NCI-H1694 (cell line): ENCODE data around the gene NRAP.

ENCODE experiments used
- DNase-seq: peaks from one replicate; lab custom pipeline; 2025; lab: John Stamatoyannopoulos, UW

Gene NRAP

GRCh38 chr10:113609704-113610108, 54.1 kb downstream of the NRAP start:
- DNase-seq = no peak

- no peak for DNase-seq
These were observed 58.4 kb downstream of the NRAP start for GRCh38 chr10:113605268-113605978.

GRCh38 chr10:113604572-113604971, 59.3 kb downstream of the NRAP start:
- no peak for DNase-seq

- no peak for DNase-seq
These were observed 60.6 kb downstream of the NRAP start for GRCh38 chr10:113603057-113603777.

GRCh38 chr10:113600569-113600968, 63.3 kb downstream of the NRAP start:
- DNase-seq = no peak

- no peak for DNase-seq
These were observed 69.2 kb downstream of the NRAP start for GRCh38 chr10:113594652-113595051.

GRCh38 chr10:113592380-113592779, 71.5 kb downstream of the NRAP start:
- no peak for DNase-seq

- DNase-seq = no peak
These were observed 73.3 kb downstream of the NRAP start for GRCh38 chr10:113590581-113590980.

- no peak for DNase-seq
These were observed 74.6 kb downstream of the NRAP start for GRCh38 chr10:113589201-113589770.

- no peak for DNase-seq
These were observed 77.9 kb downstream of the NRAP start for GRCh38 chr10:113585949-113586348.

- no peak for DNase-seq
These were observed 80.3 kb downstream of the NRAP start for GRCh38 chr10:113583571-113583970.

- DNase-seq = no peak
These were observed 82.7 kb downstream of the NRAP start for GRCh38 chr10:113581092-113581491.

GRCh38 chr10:113578773-113579172, 85.1 kb downstream of the NRAP start:
- DNase-seq = no peak

GRCh38 chr10:113576852-113577251, 87.0 kb downstream of the NRAP start:
- DNase-seq = no peak

GRCh38 chr10:113573368-113573767, 90.5 kb downstream of the NRAP start:
- no peak for DNase-seq

- no peak for DNase-seq
These were observed 91.1 kb downstream of the NRAP start for GRCh38 chr10:113572520-113573290.

- no peak for DNase-seq
These were observed 94.3 kb downstream of the NRAP start for GRCh38 chr10:113569576-113569975.

GRCh38 chr10:113566888-113567287, 97.0 kb downstream of the NRAP start:
- no peak for DNase-seq

- no peak for DNase-seq
These were observed 98.5 kb downstream of the NRAP start for GRCh38 chr10:113565364-113565763.

- peak; percentile 3 for DNase-seq
These were observed 100.3 kb downstream of the NRAP start for GRCh38 chr10:113563306-113564088.

- DNase-seq = no peak
These were observed 101.1 kb downstream of the NRAP start for GRCh38 chr10:113562704-113563103.

- no peak for DNase-seq
These were observed 101.8 kb downstream of the NRAP start for GRCh38 chr10:113562069-113562468.
